Hepatocyte (in vitro differentiated cells): Measurements from ENCODE around the gene RASSF8. TPM values are rescaled to one million over a fixed set of nuclear protein-coding genes. Genes with fewer than 3 reads are reported as not detected.

ENCODE experiments used
- DNase-seq: peaks from one replicate; pipeline ENCODE4 v3.0.0-alpha.2; 2016; ENCODE audit warnings: low spot score
- H2AFZ ChIP-seq: fragments of 200-600 bp; sonication (generic); 2 replicates; pipeline ENCODE4 v1.6.0; 2016; ENCODE audit warnings: antibody characterized with exemption, mild to moderate bottlenecking
- H3K27ac ChIP-seq: fragments of 200-600 bp; sonication (generic); 2 replicates; pipeline ENCODE4 v1.5.1; 2016; ENCODE audit warnings: mild to moderate bottlenecking
- H3K27me3 ChIP-seq: fragments of 200-600 bp; sonication (generic); 2 replicates; pipeline ENCODE4 v1.6.1; 2016
- H3K36me3 ChIP-seq: fragments of 200-600 bp; sonication (generic); replicated peaks from 2 replicates; pipeline ENCODE4 v1.5.1; 2016; ENCODE audit warnings: low read depth; ENCODE audit not compliant: insufficient read depth
- H3K4me1 ChIP-seq: fragments of 200-600 bp; sonication (generic); 2 replicates; pipeline ENCODE4 v1.5.1; 2016; ENCODE audit warnings: mild to moderate bottlenecking, moderate library complexity; ENCODE audit not compliant: insufficient read depth
- H3K4me2 ChIP-seq: fragments of 200-600 bp; sonication (generic); 2 replicates; pipeline ENCODE4 v1.6.0; 2016
- H3K4me3 ChIP-seq: fragments of 200-600 bp; sonication (generic); 2 replicates; pipeline ENCODE4 v1.5.1; 2016; ENCODE audit warnings: mild to moderate bottlenecking
- H3K79me2 ChIP-seq: fragments of 200-600 bp; sonication (generic); 2 replicates; pipeline ENCODE4 v1.6.0; 2017; ENCODE audit warnings: mild to moderate bottlenecking
- H3K9me2 ChIP-seq: fragments of 200-600 bp; sonication (generic); replicated peaks from 2 replicates; pipeline ENCODE4 v1.6.0; 2017; ENCODE audit warnings: mild to moderate bottlenecking; ENCODE audit not compliant: insufficient read depth
- H3K9me3 ChIP-seq: fragments of 200-600 bp; sonication (generic); 2 replicates; pipeline ENCODE4 v1.5.1; 2016; ENCODE audit warnings: low read depth, mild to moderate bottlenecking
- H4K20me1 ChIP-seq: fragments of 200-600 bp; sonication (generic); 2 replicates; pipeline ENCODE4 v1.6.0; 2016; ENCODE audit warnings: mild to moderate bottlenecking; ENCODE audit not compliant: insufficient read depth, poor library complexity, severe bottlenecking
- CTCF ChIP-seq: fragments of 200-600 bp; sonication (generic); IDR thresholded peaks from 2 replicates; pipeline ENCODE4 v1.5.1; 2016; ENCODE audit warnings: antibody characterized with exemption, mild to moderate bottlenecking; ENCODE audit not compliant: poor library complexity
- EZH2 ChIP-seq: fragments of 200-600 bp; sonication (generic); IDR thresholded peaks from 2 replicates; pipeline ENCODE4 v1.6.1; 2016; ENCODE audit warnings: antibody characterized with exemption, mild to moderate bottlenecking, borderline replicate concordance
- EZH2phosphoT487 ChIP-seq: fragments of 200-600 bp; sonication (generic); IDR thresholded peaks from one replicate; pipeline ENCODE4 v1.6.1; 2018; ENCODE audit warnings: antibody characterized with exemption, mild to moderate bottlenecking, low read depth, moderate library complexity; ENCODE audit not compliant: unreplicated experiment, severe bottlenecking
- WGBS: methylation state at CpG from one replicate; pipeline ENCODE4 v1.1.6; 2016; ENCODE audit warnings: low lambda C conversion rate; ENCODE audit errors: missing lambda C conversion rate; 5-methylcytosine and 5-hydroxymethylcytosine counted together
- polyA plus RNA-seq: library from polyadenylated mRNA; unstranded; fragments of >200 nt; fragmentation: Nextera tagmentation; extraction: Ambion mirVana; gene quantifications from 2 replicates; pipeline ENCODE4 v1.2.1, GENCODE V29; 2016
- total RNA-seq: library from RNA; depleted of rRNA; stranded (reverse); fragments of >200 nt; gene quantifications from 2 replicates; pipeline ENCODE4 v1.2.3, GENCODE V29; 2014

Gene RASSF8
- total and polyA plus RNA-seq, 2 experiments from 2014 or later = 24.6 to 46.2 TPM

- peak; percentile 75 for DNase-seq
- Histone ChIP-seq H3K4me3 (no peak overlapping the region), H3K9me3 (no peaks in the 10 kb centered on the region), H3K79me2 (no peaks in the 10 kb centered on the region), H3K4me1 (peaks cover 8% of the 10 kb centered on the region), H3K27me3 (peaks cover 34% of the 10 kb centered on the region), H3K27ac (no peak overlapping the region), H3K9me2 (no peaks in the 10 kb centered on the region), H3K4me2 (no peak overlapping the region), H2AFZ (no peak overlapping the region), H3K36me3 (no peaks in the 10 kb centered on the region), H4K20me1 (no peaks in the 10 kb centered on the region)
- WGBS = 25% methylated on average over 2 of the region's 2 CpGs
- TF ChIP-seq EZH2 (no peak), CTCF (peak; percentile 70), EZH2phosphoT487 (no peak)
These were observed 161.0 kb downstream of the RASSF8 start for GRCh38 chr12:26119391-26119989.

- H3K4me2 ChIP-seq = peak overlapping the region; percentile 93
- no peaks in the 10 kb centered on the region for H3K9me3 ChIP-seq
- H3K36me3 ChIP-seq = no peaks in the 10 kb centered on the region
- no peaks in the 10 kb centered on the region for H3K9me2 ChIP-seq
- H4K20me1 ChIP-seq = no peaks in the 10 kb centered on the region
- 65% methylated on average over 4 of the region's 4 CpGs for WGBS
- H2AFZ ChIP-seq = no peak overlapping the region
- TF ChIP-seq EZH2phosphoT487 (no peak), EZH2 (no peak), CTCF (no peak)
- no peak overlapping the region for H3K27ac ChIP-seq
- no peak overlapping the region for H3K4me3 ChIP-seq
- H3K4me1 ChIP-seq = peaks cover 9% of the 10 kb centered on the region
- DNase-seq = no peak
- H3K79me2 ChIP-seq = no peaks in the 10 kb centered on the region
- peaks cover 37% of the 10 kb centered on the region for H3K27me3 ChIP-seq
These were observed 162.2 kb downstream of the RASSF8 start for GRCh38 chr12:26120561-26121274.

GRCh38 chr12:26121323-26122060, 163.0 kb downstream of the RASSF8 start:
- 26% methylated on average over 15 of the region's 15 CpGs for WGBS
- no peak overlapping the region for H3K27ac ChIP-seq
- no peaks in the 10 kb centered on the region for H3K9me2 ChIP-seq
- H2AFZ ChIP-seq = peak overlapping the region; percentile 39
- peak overlapping the region; percentile 34 for H3K4me3 ChIP-seq
- DNase-seq = no peak
- peak overlapping the region; percentile 93 for H3K4me2 ChIP-seq
- H3K27me3 ChIP-seq = peaks cover 37% of the 10 kb centered on the region
- H3K4me1 ChIP-seq = peaks cover 9% of the 10 kb centered on the region
- H4K20me1 ChIP-seq = no peaks in the 10 kb centered on the region
- no peaks in the 10 kb centered on the region for H3K79me2 ChIP-seq
- TF ChIP-seq EZH2 (peak; percentile 6), EZH2phosphoT487 (no peak)
- H3K36me3 ChIP-seq = no peaks in the 10 kb centered on the region
- no peaks in the 10 kb centered on the region for H3K9me3 ChIP-seq
